Activated CD4-positive, alpha-beta T cell treated with anti-CD3 and anti-CD28 coated beads, Interleukin-2, Interleukin-4, amounts not matched to agents 100 ng/mL and 50 ng/mL, durations not matched to agents 16 hours and 8 hours (primary cell): Measurements from ENCODE around the gene MFSD1.

Experiments
- DNase-seq: peaks from one replicate; pipeline ENCODE4 v3.0.0-alpha.2; 2020; ENCODE audit warnings: low spot score

The MFSD1 gene

GRCh38 chr3:158819282-158819681 lies 17.4 kb downstream of the MFSD1 start:
- no peak for DNase-seq

- no peak for DNase-seq
Observed at GRCh38 chr3:158820521-158820920, 18.7 kb downstream of the MFSD1 start.

GRCh38 chr3:158821847-158822246 lies 20.0 kb downstream of the MFSD1 start:
- no peak for DNase-seq

- DNase-seq, result no peak
Observed at GRCh38 chr3:158823426-158823825, 21.6 kb downstream of the MFSD1 start.

GRCh38 chr3:158827773-158828172 lies 25.9 kb downstream of the MFSD1 start:
- DNase-seq, result no peak

- no peak for DNase-seq
Observed at GRCh38 chr3:158830391-158830790, 28.5 kb downstream of the MFSD1 start.

- no peak for DNase-seq
Observed at GRCh38 chr3:158831861-158832260, 30.0 kb downstream of the MFSD1 start.

GRCh38 chr3:158835631-158836030 lies 33.8 kb downstream of the MFSD1 start:
- no peak for DNase-seq

GRCh38 chr3:158836312-158836711 lies 34.5 kb downstream of the MFSD1 start:
- DNase-seq, result no peak

- DNase-seq, result no peak
Observed at GRCh38 chr3:158837240-158837639, 35.4 kb downstream of the MFSD1 start.

- DNase-seq, result no peak
Observed at GRCh38 chr3:158839966-158840365, 38.1 kb downstream of the MFSD1 start.

GRCh38 chr3:158841387-158841786 lies 39.5 kb downstream of the MFSD1 start:
- DNase-seq, result no peak

GRCh38 chr3:158842976-158843375 lies 41.1 kb downstream of the MFSD1 start:
- no peak for DNase-seq

GRCh38 chr3:158845765-158846350 lies 44.0 kb downstream of the MFSD1 start:
- peak; percentile 44 for DNase-seq

- DNase-seq, result no peak
Observed at GRCh38 chr3:158846803-158847451, 45.1 kb downstream of the MFSD1 start.

GRCh38 chr3:158847452-158847821 lies 45.6 kb downstream of the MFSD1 start:
- DNase-seq, result no peak

GRCh38 chr3:158847885-158848284 lies 46.0 kb downstream of the MFSD1 start:
- DNase-seq, result no peak

- DNase-seq, result no peak
Observed at GRCh38 chr3:158849757-158850156, 47.9 kb downstream of the MFSD1 start.

- no peak for DNase-seq
Observed at GRCh38 chr3:158859362-158859761, 57.5 kb downstream of the MFSD1 start.

- DNase-seq, result no peak
Observed at GRCh38 chr3:158863247-158863646, 61.4 kb downstream of the MFSD1 start.

GRCh38 chr3:158864492-158864891 lies 62.6 kb downstream of the MFSD1 start:
- DNase-seq, result no peak

- DNase-seq, result no peak
Observed at GRCh38 chr3:158875700-158876099, 73.8 kb downstream of the MFSD1 start.
